ENCODE data around the gene VENTX. TPM values are rescaled to one million over a fixed set of nuclear protein-coding genes. Genes with fewer than 3 reads are reported as not detected.
"Not testable (repeated sequence)": the region's sequence is repeated elsewhere in the genome, so short reads cannot be mapped to it uniquely, and the experiment has no call there.

VENTX gene
- total RNA-seq, 1 donor from 2014 or later: not detected

GRCh38 chr10:133231244-133231945 is 6.3 kb upstream of the VENTX start:
- no peak overlapping the region for H3K4me3 ChIP-seq (ENCODE audit: low read depth, low read length)
- DNase-seq (ENCODE audit: low read depth): no peak
- TF ChIP-seq, protein P1, sequence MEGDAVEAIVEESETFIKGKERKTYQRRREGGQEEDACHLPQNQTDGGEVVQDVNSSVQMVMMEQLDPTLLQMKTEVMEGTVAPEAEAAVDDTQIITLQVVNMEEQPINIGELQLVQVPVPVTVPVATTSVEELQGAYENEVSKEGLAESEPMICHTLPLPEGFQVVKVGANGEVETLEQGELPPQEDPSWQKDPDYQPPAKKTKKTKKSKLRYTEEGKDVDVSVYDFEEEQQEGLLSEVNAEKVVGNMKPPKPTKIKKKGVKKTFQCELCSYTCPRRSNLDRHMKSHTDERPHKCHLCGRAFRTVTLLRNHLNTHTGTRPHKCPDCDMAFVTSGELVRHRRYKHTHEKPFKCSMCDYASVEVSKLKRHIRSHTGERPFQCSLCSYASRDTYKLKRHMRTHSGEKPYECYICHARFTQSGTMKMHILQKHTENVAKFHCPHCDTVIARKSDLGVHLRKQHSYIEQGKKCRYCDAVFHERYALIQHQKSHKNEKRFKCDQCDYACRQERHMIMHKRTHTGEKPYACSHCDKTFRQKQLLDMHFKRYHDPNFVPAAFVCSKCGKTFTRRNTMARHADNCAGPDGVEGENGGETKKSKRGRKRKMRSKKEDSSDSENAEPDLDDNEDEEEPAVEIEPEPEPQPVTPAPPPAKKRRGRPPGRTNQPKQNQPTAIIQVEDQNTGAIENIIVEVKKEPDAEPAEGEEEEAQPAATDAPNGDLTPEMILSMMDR (IDR thresholded peaks at IDR 0.05; ENCODE audit: insufficient read depth, low read length, severe bottlenecking): no peak
- H3K27me3 ChIP-seq (ENCODE audit: control insufficient read depth, insufficient read depth, low read length): peaks cover 27% of the 10 kb centered on the region
- no peak for FAIRE-seq
- H3K36me3 ChIP-seq (ENCODE audit: control insufficient read depth, insufficient read depth, low read length): no peaks in the 10 kb centered on the region

- FAIRE-seq: no peak
- no peaks in the 10 kb centered on the region for H3K36me3 ChIP-seq (ENCODE audit: control insufficient read depth, insufficient read depth, low read length)
- H3K27me3 ChIP-seq (ENCODE audit: control insufficient read depth, insufficient read depth, low read length): peaks cover 30% of the 10 kb centered on the region
- DNase-seq (ENCODE audit: low read depth): no peak
- TF ChIP-seq, protein P1 (IDR thresholded peaks at IDR 0.05; ENCODE audit: insufficient read depth, low read length, severe bottlenecking): no peak
- no peak overlapping the region for H3K4me3 ChIP-seq (ENCODE audit: low read depth, low read length)
These were observed 5.6 kb upstream of the VENTX start for GRCh38 chr10:133231946-133232574.

- H3K27me3 ChIP-seq (ENCODE audit: control insufficient read depth, insufficient read depth, low read length): peaks cover 38% of the 10 kb centered on the region
- FAIRE-seq; H3K36me3 ChIP-seq (ENCODE audit: control insufficient read depth, insufficient read depth, low read length); H3K4me3 ChIP-seq (ENCODE audit: low read depth, low read length); DNase-seq (ENCODE audit: low read depth): not testable (repeated sequence)
These were observed 2.9 kb upstream of the VENTX start for GRCh38 chr10:133234796-133235195.

- Histone ChIP-seq H3K4me3 (ENCODE audit: low read depth, low read length) (no peak overlapping the region), H3K27me3 (ENCODE audit: control insufficient read depth, insufficient read depth, low read length) (peaks cover 39% of the 10 kb centered on the region), H3K36me3 (ENCODE audit: control insufficient read depth, insufficient read depth, low read length) (no peaks in the 10 kb centered on the region)
- FAIRE-seq: no peak
- DNase-seq (ENCODE audit: low read depth): no peak
- TF ChIP-seq, protein P1 (IDR thresholded peaks at IDR 0.05; ENCODE audit: insufficient read depth, low read length, severe bottlenecking): no peak
These were observed 2.3 kb upstream of the VENTX start for GRCh38 chr10:133235265-133235855.

- DNase-seq (ENCODE audit: low read depth) (no peak), FAIRE-seq (no peak)
- peaks cover 42% of the 10 kb centered on the region for H3K27me3 ChIP-seq (ENCODE audit: control insufficient read depth, insufficient read depth, low read length)
- H3K4me3 ChIP-seq (ENCODE audit: low read depth, low read length): no peak overlapping the region
- TF ChIP-seq, protein P1 (IDR thresholded peaks at IDR 0.05; ENCODE audit: insufficient read depth, low read length, severe bottlenecking): no peak
- no peaks in the 10 kb centered on the region for H3K36me3 ChIP-seq (ENCODE audit: control insufficient read depth, insufficient read depth, low read length)
These were observed 1.7 kb upstream of the VENTX start for GRCh38 chr10:133235932-133236331.

DNA sequence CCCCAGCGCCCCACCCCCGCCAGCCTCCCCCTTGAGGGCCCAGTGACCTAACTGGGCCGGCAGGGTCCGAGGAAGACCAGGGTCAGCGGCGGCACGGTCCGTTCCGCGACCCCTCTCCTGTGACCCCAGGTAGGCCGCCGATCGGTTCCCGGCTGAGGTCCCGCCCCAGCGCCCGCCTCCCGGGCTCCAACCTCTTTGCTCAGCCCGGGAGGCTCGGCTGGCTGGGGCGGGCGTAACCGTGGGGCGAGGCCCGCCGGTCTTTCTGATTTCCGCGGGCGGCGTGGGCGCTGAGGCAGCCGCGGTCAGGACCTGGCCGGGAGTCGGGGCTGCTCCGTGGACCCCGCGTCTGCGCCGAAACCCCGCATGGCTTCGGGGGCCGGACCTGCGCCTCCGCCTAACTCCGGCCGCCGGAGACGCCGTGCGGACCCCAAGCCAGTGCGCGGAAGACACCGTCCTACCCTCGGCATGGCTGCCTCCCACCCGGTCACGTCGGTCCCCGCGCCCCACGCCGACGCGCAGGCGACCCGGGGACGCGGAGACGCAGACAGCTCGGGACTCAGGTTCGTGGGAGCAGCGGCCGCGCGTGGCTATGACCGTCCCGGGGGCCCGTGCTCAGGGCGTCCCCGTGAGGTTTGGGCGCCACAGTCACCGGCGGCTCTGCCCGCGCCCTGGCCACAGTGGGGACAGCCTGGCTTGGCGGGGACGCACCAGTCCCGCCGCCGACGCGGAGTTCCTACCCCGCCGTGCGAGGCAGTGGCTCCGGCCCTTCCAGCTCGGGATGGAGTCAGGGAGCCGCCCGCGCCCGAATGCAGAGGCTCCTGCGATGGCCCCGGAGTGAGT is 1.0 kb upstream of the VENTX start:
- TF ChIP-seq, protein P1 (IDR thresholded peaks at IDR 0.05; ENCODE audit: insufficient read depth, low read length, severe bottlenecking): no peak
- Histone ChIP-seq H3K4me3 (ENCODE audit: low read depth, low read length) (no peak overlapping the region), H3K36me3 (ENCODE audit: control insufficient read depth, insufficient read depth, low read length) (no peaks in the 10 kb centered on the region), H3K27me3 (ENCODE audit: control insufficient read depth, insufficient read depth, low read length) (peaks cover 42% of the 10 kb centered on the region)
- DNase-seq (ENCODE audit: low read depth) (no peak), FAIRE-seq (no peak)
